CD4-positive, alpha-beta T cell treated with Interleukin-12 subunit alpha and Interleukin-12 subunit beta, for 1 hour (primary cell): ENCODE data around the gene SSR1.

Experiments used
- DNase-seq: peaks from one replicate; pipeline ENCODE4 v3.0.0-alpha.2; 2020

SSR1 gene

DNA sequence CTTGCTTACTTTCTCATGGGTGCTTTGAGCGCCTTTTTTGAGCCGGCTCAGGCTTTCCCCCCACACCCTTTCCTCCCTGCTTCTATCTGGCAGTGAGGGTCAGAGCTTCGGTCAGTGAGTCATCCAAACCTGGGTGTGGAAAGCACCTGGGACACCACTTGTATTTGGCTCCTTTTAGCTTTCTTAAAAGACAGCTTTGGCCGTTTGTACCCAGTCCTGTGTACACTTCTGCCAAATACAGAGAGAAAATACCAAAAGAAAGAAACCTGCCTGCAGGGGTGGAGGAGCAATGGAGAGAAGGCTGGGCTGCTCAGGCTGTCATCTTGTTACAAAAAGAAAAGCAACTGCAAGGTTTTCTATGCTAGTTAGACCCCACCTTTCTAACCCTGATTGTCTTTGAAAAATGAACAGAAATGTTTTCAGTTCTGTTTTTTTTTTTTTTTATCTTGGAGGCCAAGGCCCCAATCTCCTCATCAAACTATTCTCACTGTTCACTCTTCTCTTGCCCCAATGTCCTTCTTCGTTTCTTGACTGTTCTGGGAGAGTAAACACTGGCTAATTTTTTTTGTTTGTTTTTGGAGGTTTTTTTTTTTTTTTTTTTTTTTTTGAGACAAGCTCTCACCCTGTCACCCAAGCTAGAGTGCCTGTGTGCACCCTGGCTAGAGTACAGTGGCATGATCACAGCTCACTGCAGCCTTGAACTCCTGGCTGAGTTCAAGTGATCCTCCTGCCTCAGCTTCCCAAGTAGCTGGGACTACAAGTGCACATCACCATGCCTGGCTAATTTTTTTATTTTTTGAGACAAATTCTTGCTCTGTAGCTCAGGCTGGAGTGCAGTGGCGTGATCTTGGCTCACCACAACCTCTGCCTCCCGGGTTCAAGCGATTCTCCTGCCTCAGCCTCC is 76.4 kb downstream of the SSR1 start:
- no peak for DNase-seq

DNA sequence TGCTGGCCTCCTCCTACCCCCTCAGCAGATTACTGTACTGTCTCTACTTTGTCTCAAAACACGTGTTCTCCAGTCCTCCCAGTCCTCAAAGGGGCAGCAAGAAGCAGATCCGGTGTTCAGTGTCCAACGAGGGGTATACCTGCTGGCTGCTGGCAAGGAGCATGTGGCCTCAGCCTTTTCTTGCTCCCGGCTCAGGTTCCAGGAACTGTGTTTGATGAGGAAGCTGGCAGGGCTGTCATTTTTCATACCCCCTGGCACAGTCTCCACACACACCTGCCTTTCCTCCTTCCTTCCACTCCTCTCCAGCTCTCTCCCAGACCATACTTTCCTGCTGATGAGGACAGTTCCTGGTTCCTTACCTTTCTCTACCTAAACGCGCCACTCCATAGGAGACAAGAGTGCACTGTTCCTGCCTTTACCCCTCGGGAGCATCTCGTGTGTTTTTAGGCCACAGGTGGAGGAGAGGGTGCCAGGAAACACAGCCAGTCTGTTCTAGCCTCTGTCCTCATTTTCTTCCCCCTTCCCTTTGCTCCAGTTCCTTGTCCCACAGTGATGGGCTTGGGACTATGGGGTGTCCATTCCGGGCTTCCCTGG is 77.2 kb downstream of the SSR1 start:
- DNase-seq: no peak

DNA sequence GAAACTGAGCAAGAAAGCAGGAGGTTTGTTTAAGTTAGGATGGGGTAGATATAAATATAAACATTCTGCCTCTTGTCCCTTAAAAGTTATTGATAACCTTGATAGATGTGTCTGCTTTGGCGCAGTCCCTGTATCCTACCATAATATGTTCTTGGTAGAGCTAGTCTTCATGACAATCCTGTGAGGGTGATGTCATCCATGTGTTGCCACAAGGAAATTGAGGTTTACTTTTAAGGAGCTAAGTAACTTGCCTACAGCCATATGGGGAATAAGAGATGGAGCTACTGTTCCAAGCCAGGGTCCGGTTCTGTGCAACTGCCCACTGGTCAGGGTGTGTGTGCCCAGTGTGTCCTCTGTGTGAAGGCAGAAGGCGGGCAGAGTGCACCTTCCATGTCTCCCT is 78.5 kb downstream of the SSR1 start:
- DNase-seq: no peak

DNA sequence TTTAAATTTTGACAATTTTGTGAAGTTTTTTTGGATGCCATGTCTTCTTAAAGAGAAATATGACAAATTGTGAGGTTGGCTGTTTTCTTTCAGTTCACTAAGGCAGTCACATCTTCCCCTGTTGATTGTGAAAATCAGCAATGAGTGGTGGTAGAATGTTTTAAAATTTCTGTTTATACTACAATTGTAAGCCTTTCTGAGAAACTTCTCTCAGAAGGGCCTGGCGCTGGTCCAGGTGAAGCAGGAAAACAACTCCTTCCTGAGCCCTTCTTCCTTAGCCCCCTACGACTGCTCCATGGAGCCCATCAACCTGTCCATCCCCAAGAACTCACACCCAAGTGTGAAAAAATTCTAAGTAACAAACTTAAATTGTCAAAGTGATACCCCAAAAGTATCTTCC is 80.6 kb downstream of the SSR1 start:
- no peak for DNase-seq

DNA sequence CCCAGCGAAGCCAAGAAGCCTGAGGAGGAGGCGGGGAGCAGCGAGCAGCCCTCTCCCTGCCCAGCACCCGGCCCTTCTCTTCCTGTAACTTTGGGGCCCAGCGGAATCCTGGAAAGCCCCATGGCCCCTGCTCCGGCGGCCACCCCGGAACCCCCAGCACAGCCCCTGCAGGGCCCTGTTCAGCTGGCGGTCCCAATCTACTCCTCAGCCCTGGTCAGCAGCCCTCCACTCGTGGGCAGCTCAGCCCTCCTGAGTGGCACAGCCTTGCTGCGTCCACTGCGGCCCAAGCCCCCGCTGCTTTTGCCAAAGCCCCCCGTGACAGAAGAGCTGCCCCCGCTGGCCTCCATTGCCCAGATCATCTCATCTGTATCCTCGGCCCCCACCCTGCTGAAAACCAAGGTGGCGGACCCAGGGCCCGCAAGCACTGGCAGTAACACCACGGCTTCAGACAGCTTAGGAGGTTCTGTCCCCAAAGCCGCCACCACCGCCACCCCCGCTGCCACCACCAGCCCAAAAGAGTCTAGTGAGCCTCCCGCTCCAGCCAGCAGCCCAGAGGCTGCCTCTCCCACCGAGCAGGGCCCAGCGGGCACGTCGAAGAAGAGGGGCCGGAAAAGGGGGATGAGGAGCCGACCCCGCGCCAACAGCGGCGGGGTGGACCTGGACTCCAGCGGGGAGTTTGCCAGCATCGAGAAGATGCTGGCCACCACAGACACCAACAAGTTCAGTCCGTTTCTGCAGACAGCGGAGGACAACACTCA is 81.9 kb downstream of the SSR1 start:
- no peak for DNase-seq

DNA sequence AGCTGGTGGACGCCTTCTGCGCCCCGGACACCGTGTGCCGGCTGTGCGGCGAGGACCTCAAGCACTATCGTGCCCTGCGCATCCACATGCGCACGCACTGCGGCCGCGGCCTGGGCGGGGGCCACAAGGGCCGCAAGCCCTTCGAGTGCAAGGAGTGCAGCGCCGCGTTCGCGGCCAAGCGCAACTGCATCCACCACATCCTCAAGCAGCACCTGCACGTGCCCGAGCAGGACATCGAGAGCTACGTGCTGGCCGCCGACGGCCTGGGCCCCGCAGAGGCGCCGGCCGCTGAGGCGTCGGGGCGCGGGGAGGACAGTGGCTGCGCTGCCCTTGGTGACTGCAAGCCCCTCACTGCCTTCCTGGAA is 82.7 kb downstream of the SSR1 start:
- no peak for DNase-seq

DNA sequence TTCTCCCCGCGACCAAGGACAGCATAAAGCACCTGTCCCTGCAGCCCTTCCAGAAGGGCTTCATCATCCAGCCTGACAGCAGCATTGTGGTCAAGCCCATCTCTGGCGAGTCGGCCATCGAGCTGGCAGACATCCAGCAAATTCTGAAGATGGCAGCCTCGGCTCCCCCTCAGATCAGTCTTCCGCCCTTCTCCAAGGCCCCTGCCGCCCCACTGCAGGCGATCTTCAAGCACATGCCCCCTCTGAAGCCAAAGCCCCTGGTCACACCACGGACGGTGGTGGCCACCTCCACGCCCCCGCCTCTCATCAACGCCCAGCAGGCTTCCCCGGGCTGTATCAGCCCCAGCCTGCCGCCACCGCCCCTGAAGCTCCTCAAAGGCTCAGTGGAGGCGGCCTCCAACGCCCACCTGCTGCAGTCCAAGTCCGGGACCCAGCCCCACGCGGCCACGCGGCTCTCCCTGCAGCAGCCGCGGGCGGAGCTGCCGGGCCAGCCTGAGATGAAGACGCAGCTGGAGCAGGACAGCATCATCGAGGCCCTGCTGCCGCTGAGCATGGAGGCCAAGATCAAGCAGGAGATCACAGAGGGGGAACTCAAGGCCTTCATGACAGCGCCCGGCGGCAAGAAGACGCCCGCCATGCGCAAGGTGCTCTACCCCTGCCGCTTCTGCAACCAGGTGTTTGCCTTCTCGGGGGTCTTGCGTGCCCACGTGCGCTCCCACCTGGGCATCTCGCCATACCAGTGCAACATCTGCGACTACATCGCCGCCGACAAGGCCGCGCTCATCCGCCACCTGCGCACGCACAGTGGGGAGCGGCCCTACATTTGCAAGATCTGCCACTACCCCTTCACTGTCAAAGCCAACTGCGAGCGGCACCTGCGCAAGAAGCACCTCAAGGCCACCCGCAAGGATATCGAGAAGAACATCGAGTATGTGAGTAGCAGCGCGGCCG is 83.3 kb downstream of the SSR1 start:
- no peak for DNase-seq

DNA sequence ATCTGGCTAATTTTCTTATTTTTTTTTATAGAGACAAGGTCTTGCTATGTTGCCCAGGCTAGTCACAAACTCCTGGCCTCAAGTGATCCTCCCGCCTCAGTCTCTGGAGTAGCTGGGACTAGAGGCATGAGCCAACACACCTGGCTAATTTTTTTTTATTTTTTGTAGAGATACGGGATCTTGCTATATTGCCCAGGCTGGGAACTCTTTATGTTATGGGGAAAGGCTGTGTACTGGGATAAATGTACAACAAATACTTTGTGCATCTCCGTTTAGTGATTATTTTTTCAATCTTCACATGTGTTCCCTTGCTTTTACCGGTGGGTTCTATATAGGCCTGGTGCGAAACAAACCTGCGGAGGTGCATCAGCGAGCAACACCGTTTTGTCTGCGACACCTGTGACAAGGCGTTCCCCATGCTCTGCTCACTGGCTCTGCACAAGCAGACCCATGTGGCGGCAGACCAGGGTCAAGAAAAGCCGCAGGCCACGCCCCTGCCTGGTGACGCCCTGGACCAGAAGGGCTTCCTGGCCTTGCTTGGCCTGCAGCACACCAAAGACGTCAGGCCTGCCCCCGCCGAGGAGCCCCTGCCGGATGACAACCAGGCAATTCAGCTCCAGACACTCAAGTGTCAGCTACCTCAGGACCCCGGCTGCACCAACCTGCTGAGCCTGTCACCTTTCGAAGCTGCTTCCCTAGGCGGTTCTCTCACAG is 84.2 kb downstream of the SSR1 start:
- no peak for DNase-seq

DNA sequence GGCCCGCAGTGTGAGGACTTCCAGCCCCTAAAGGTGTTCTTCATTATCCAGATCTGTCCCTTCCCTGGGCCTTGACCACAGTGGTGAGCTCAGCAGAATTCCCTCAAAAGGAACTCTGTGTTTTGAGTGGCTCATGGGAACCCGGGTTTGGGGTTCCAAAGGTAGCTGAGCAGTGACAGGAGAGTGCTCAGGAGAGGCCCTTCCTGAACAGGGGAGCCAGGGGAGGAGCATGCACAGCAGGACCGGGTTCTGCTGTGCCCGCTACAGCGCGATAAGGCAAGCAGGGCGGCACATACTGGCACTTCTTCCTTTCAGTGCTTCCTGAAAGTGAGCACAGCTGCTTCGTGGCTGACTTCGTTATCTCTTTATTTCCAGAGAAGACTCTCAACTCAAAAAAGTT is 88.3 kb downstream of the SSR1 start:
- no peak for DNase-seq

DNA sequence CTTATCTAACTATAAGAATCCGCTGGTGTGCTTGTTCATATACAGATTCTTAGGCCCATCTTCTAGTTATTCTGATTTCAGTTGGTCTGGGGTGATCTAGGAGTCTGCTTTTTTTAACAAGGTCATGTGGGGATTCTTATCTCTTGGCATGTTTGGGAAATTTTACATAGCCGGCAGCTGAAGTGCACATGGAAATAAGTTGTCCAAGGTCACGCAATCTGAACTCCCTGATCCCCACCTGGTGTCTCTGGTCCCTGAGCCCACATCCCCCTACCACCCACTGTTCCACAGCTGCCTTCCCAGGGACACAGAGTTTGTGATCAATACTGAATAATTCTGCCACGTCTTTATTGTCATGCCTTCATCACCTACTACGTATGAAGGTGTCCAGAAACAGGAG is 90.8 kb downstream of the SSR1 start:
- no peak for DNase-seq

DNA sequence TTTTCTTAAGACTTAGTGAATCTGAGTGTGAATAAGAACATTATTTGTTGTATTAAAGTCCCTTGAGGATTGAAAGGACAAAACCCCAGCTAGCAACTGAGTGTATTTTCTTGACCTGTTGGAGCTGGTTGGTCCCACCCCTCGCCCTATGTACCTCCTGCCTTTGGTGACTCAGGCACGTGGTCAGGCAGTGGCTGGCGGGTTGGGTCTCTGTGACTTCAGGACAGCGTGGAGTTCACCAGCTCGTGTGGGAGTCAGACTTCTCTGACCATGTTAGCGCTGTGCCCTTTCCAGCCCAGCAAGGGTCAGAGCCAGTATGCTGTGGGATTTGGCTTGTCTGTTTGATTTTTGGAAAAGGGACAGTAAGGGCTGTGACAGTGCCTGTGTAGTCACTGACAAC is 93.7 kb downstream of the SSR1 start:
- DNase-seq: no peak

DNA sequence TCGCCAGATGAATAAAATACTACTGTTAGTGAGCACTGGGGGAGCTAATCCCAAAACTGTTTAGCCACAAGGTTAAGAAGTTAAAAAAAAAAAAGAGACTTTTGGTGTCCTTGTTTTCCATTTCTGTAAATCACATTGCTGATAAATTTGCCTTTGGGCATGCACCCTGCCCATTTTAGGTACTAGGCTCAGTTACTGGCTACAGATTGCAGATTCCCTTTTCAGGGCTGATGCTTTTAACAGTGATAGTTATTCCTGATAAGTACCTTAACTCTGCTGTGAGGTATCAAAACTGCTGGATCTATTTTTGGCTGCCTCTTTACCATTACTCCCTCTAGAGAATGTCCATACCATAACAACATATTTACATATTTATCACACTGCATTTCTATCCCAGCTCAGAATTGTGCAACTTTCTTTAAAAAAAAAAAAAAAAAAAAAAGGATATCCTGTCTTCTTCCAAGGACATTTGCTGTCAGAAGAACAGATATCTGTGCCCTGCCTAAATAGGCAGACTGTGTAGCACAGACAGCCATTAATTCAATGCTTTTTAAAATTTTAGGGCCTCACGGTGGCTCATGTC is 94.5 kb downstream of the SSR1 start:
- DNase-seq: no peak
